Stimulated activated CD4-positive, alpha-beta T cell treated with anti-CD3 and anti-CD28 coated beads, Interleukin-4, amount 100 ng/mL, for 48 hours (primary cell): ENCODE data around the gene MAGEA9B.
"Not testable (repeated sequence)": the region's sequence is repeated elsewhere in the genome, so short reads cannot be mapped to it uniquely, and the experiment has no call there.

Experiments
- DNase-seq, 2 donors: peaks; one replicate each; pipeline ENCODE4 v3.0.0-alpha.2; 2020; ENCODE audit warnings: low read depth in 2 of 2

MAGEA9B gene

DNA sequence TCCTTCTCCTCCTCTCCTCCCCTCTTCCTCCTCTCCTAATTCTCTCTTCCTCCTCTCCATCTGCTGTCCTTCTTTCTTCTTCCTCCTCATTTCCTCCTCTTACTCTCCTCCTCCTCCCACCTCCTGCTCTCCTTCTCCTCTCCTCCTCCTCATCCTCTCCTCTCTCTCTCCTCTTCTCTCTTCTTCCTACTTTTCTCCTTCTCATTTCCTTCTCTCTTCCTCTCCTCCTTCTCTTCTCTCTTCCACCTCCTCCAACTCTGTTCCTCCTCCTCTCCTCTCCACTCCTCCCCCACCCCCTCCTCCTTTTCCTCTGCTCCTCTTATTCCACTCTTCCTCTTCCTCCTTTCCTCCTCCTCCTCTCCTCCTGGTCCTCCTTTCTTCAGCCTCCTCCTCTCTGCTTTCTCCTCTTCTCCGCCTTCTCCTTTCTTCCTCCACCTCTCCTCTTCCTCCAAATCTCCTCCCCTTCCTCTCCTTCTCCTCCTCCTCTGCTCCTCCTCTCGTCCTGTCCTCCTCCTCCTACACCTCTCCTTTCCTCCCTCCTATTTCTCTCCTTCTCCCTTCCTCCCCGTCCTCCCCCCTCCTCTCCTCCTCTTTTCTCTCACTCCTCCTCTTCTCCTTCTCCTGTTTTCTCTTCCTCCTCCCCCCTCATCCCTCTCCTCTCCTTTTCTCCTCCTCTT is 52.2 kb downstream of the MAGEA9B start:
- DNase-seq = not testable (repeated sequence)

DNA sequence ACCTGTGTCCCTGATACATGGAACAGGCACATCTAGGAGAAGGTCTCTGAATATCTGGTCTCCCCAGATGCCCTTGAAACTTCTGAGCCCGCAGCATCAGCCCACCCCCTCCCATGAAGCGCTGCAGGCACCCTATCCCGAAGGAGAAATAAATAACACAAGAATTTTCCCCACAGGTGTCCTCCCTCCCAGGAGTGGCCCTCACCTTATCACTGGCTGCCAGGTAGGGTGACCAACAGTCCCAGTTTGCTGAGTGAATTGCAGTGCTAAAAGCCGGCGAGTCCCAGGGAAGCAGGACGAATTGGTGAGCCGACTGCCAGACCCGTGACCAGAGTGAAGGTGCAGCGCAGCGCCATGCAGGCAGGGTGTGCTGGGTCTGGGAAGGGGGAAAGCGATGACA is 53.3 kb downstream of the MAGEA9B start:
- not testable (repeated sequence) for DNase-seq

DNA sequence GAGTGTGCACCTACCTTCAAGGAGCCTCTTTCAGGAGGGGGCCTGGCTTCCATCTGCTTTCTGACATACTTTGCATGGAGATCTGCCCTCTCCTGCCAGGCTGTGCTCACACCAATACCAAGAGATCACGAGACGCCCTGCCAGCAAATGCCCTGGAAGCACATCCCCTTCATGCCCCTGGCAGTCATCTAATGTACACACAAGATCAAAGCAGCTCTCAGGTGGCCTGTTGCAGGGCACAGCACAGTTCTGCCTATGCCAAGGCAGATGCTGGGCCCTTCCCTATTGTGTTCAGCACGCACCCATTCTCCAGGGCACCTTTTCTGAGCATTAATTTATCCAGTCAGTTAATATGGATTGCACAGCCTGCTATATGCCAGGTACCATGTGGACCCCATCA is 54.4 kb downstream of the MAGEA9B start:
- DNase-seq = not testable (repeated sequence)
